ENCODE measurements around the gene SCN5A. TPM values are rescaled to one million over a fixed set of nuclear protein-coding genes. Genes with fewer than 3 reads are reported as not detected.

The SCN5A gene
- total RNA-seq = 100 to 1,000 TPM; 115 to 191 TPM
- long read RNA-seq, partial matches to known transcripts = 219 of 234 reads
- long read RNA-seq, other reads (novel, unspliced or antisense) = 15 of 234 reads

DNA sequence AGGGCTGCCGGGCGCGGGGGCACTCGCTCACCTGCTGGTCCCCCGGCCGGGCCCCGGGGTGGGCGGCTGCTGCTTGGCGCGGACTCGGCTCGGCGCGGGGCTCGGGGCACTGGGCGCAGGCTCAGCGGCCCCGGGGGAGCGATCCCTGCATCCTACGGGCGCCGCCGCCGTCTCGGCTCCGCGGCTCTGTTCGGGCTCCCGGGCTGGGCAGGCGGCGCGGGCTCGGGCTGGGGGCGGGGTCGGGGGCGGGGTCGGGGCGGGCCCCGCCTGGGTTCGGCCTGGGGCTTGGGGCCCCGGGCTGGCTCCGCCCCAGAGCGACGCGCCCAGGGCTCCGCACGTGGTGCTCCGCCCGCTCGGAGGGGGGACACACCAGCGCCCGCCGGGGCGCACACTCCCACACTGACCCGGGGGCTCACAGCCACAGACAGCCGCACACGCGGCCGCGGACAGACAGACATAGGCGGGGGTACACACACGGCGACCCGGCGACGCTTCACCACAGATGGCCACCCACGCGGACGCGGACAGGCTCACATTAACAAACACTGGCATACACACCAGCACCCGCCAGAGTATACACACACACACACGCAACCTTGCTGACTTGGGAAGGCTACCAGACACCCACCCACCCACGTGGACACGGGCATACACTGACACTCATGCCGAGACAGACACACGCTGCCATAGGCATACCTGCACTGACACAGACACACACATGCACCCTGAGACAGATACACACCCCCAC, at the start of gene SCN5A:
Gene SCN5A, minus strand, starts transcription at position 188 of the 748 bp plus-strand sequence. CDS start 16,380 bp downstream, outside the sequence.
- DNase-seq (peak; percentile 67), ATAC-seq (peak; percentile 82 to 85)
- intact Hi-C loops (cut with DNase I) = loop anchor here (2.0 to 10.0 kb wide), 5 partner anchors 67 to 155 kb away; partner anchors contain the start of gene EXOG (in 1 of the 2)

DNA sequence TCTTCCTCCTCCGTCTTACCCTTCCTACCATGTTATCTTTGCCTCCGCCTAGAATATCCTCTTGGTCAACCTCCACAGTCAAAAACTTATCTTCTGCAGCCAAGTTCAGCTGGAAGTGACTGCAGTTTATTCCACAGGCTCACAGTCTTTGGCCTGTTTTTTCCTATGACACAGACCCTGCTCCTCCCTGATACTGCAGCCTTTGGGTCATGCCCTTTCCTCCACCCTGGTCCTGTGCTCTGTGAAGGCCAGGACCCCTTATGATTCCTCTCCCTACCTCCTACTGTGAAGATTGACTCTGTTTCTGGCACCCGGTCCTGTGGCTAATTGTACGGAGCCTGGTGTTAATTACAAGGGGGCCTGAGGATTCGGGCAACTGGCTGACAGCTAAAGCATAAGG, 49.3 kb upstream of the SCN5A start:
- ATAC-seq = peak in 1 of 2 donors; percentile 42
- intact Hi-C loops (cut with DNase I) = no loop called here
- no peak for DNase-seq

DNA sequence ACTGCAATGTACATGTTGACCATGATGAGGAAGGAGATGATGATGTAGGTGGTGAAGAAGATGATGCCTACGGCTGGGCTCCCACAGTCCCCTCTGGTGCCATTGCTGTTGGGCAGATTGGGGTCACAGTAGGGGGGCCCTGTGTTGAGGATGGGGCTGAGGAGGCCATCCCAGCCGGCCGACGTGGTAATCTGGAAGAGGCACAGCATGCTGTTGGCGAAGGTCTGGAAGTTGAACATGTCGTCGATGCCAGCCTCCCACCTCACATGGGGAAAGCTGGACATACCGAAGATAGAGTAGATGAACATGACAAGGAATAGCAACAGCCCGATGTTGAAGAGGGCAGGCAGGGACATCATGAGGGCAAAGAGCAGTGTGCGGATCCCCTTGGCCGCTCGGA, 48.6 kb upstream of the SCN5A start:
- intact Hi-C loops (cut with DNase I) = no loop called here
- no peak for DNase-seq
- no peak for ATAC-seq

DNA sequence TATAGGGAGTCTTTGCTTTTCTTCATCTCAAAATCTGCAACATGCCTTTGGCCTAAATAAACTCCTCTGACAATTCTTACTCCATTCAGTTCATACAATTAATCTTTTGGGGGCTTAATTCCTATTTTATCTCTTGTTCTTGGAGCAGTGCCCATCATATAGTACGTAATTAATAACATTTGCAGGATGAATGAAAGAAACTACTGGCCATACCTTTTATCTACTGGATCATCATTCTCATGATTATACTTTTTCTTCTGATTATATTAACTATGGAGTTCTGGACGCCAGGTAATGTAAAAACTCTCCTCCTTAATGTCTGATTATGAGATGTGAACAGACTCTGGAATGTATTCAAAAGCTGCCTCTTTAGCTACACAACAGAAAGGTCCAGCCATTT, 46.5 kb upstream of the SCN5A start:
- ATAC-seq (no peak), DNase-seq (no peak)
- intact Hi-C loops (cut with DNase I) = no loop called here

DNA sequence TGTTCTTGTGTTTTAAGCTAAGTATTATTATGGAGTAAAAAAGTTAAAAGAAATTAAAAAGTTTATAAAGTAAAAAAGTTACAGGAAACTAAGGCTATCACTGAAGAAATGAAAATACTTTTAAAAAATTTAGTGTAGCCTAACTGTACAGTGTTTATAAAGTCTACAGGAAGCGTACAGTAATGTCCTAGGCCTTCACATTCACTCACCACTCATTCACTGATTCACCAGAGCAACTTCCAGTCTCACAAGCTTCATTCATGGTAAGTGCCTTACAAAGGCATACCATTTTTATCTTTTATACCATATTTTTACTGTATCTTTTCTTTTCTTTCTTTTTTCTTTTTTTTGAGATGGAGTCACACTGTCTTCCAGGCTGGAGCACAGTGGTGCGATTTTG, 40.7 kb upstream of the SCN5A start:
- intact Hi-C loops (cut with DNase I) = no loop called here
- no peak for DNase-seq
- ATAC-seq = no peak

DNA sequence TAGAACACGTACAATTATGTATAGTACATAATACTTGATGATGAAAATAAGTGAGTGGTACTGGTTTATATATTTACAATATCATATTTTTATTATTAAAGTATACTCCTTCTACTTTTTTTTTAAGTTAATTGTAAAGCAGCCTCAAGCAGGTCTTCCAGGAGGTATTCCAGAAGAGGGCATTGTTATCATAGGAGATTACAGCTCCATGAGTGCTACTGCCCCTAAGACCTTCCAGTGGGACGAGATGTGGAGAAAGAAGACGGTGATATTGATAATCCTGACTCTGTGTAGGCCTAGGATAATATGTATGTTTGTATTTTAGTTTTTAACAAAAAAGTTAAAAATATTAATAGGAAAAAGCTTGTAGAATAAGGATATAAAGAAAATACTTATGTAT, 40.3 kb upstream of the SCN5A start:
- intact Hi-C loops (cut with DNase I) = loop anchor here (10.0 kb wide), 1 partner anchor 155 kb away; no protein-coding TSS in a partner anchor
- ATAC-seq (no peak), DNase-seq (no peak)

DNA sequence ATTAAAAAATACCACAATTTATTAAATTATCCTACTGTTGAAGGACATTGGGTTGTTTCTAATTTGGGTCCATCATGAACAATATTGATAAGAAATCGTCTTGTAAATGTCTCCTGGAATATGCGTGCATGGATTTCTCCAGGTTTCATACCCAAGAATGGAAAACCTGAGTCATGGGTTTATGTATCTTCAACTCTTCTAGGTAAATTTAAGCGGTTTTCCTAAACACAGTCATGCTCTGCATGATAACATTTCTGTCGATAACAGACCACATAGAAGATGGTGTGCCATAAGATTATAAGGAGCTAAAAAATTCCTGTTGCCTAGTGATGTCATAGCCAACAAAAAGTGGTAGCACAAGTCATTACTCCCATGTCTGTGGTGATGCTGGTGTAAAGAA, 39.9 kb upstream of the SCN5A start:
- ATAC-seq (no peak), DNase-seq (no peak)
- intact Hi-C loops (cut with DNase I) = loop anchor here (10.0 kb wide), 1 partner anchor 155 kb away; no protein-coding TSS in a partner anchor

DNA sequence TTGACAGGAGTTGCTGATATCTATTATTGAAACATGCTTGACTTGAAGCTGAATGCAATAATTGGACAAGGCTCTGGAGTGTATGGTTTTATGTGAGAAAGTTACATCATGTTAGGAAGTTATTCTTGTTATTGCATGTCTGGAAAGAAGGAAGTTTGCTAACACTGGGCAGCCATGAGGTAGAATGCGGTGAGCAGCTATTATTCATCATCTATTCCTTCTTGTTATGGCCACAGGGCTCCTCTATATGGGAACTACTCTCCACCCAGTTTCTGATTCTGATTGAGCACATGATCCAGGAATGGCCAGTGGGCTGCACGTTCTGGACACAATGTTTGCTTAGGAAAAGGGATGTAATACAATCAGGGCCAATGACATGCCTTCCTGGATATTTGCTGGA, 37.8 kb upstream of the SCN5A start:
- no peak for ATAC-seq
- intact Hi-C loops (cut with DNase I) = loop anchor here (10.0 kb wide), 1 partner anchor 157 kb away; no protein-coding TSS in a partner anchor
- no peak for DNase-seq

DNA sequence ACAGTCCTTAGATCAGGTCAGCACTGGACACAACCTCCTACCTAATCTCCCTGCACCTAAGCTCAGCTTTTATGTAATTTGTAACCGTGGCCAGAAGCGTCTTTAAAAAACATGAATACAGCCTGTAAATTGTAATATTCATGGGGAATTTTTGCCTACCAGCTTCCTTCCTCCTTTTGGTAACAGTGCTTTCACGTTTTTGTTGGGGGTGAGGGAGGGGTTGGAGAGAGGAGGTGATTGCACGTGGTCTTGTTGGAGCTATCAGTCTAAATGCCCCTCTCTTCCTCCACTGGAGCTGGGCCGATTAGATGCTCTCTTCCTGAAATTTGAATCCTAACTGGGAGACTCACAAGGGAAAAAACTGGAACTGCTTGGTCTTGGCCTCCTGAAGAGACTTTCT, 35.1 kb upstream of the SCN5A start:
- ATAC-seq = no peak
- no peak for DNase-seq
- intact Hi-C loops (cut with DNase I) = loop anchor here (10.0 kb wide), 1 partner anchor 160 kb away; no protein-coding TSS in a partner anchor

DNA sequence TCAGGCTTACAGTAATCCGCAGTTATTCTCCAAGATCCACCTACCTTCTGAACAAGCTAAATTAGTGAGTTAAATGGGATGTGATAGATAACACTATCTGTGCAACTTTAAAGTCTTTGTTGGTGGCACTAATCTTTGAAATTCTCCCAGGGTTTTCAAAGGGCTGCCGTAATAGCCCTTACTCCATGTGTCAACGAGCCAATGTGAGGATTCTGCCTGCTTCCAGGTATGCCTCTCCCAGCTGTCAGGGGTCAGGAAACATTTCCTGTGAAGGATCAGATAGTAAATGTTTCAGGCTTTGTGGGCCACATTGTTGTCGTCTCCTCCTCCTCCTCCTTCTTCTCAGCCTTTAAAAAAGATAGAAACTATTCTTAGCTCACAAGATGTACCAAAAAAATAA, 20.2 kb upstream of the SCN5A start:
- intact Hi-C loops (cut with DNase I) = no loop called here

DNA sequence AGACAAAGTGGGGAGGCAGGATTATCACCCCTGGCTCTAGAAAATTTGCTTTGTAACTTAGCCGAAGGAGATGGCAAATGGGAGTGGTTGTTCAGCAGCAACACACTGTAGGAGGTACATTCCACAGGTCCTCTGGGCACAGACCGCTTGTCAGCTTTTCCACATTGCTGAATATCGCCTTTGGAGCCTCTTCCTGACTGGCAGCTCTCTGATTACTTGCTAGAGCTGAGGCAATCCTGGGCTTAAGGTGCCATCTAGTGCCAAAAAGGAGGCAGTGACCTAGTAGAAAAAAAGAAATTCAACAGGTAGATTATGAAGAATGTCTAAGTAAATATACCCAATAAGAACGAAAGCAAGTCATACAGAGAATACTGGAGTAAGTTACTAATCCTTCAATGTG, 13.1 kb upstream of the SCN5A start:
- DNase-seq (no peak), ATAC-seq (no peak)
- intact Hi-C loops (cut with DNase I) = no loop called here

More for the DNA sequence above, 20.2 kb upstream of the SCN5A start:
- DNase-seq (no peak), ATAC-seq (no peak)

DNA sequence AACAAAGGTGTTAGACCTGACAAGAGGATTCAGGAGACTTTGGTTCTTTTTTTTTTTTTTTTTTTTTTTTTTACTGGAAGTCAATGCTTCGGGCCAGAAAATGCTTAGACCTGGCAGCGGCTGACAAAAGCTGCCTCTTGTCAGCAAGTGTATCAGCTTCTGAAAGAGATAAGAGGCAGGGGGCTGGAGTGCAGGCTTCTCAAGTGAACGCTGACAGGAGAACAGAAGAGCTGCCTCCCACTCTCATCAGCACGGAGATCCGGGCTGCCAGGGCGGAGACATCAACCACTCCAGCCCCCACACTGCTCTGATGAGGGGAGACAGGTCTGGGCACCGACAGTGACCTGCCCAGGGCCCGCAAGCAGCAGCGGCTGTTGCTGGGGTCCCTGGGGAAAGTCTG, 9.4 kb upstream of the SCN5A start:
- peak in 1 of 2 donors; percentile 75 for ATAC-seq
- intact Hi-C loops (cut with DNase I) = loop anchor here (5.0 to 10.0 kb wide), 2 partner anchors 164 to 183 kb away; partner anchors contain the start of gene EXOG (in 1 of the 2)
- no peak for DNase-seq

DNA sequence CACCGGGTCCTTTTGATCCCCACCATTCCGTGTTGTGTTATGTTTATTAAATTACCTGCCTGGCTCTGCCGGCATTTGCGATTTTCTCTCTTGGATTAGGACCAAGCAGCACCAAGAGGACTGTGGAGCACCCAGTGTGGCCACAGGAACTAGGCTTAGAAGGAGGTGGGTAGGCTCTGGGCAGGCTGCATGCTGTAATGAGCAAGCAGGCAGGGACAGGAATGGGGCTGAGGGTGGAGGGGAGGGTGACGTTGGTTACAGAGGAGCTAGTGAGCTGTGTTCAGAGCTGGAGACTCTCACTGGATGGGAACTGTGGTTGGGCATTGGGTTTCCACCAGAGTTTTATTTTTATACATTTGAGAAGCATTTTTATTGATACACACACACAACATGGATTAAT, 7.9 kb upstream of the SCN5A start:
- ATAC-seq (no peak), DNase-seq (no peak)
- intact Hi-C loops (cut with DNase I) = loop anchor here (5.0 to 10.0 kb wide), 2 partner anchors 163 to 185 kb away; partner anchors contain the start of gene EXOG (in 1 of the 2)

DNA sequence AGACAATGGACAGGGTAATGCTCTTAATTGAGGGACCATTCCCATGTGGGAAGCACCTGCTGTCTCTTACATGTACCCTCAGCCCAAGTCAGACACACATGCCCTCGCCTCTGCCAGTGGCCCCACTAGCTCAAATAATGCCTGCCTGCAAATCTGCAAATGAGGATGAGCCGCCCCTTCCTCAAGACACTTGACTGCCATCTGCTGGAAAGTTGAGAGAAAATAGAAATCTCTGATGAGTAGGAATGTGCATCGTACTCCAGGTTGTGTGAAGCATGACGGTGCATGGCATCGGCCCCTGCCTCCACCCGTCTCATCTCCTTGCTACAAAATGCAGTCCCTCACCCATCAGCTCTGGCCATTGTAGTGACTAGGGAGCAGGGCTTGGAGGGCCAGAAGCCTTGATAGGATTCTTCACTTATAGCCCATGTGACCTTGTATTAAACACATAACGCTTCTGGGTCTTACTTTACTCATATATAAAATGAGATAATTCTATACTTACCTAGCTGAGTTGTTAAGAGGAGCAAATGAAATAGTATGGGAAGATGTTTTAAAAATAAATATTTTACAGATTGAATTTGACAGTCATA, 6.3 kb upstream of the SCN5A start:
- intact Hi-C loops (cut with DNase I) = loop anchor here (5.0 to 10.0 kb wide), 2 partner anchors 161 to 186 kb away; partner anchors contain the start of gene EXOG (in 1 of the 2)
- peak in 1 of 2 donors; percentile 32 for ATAC-seq
- DNase-seq = no peak

DNA sequence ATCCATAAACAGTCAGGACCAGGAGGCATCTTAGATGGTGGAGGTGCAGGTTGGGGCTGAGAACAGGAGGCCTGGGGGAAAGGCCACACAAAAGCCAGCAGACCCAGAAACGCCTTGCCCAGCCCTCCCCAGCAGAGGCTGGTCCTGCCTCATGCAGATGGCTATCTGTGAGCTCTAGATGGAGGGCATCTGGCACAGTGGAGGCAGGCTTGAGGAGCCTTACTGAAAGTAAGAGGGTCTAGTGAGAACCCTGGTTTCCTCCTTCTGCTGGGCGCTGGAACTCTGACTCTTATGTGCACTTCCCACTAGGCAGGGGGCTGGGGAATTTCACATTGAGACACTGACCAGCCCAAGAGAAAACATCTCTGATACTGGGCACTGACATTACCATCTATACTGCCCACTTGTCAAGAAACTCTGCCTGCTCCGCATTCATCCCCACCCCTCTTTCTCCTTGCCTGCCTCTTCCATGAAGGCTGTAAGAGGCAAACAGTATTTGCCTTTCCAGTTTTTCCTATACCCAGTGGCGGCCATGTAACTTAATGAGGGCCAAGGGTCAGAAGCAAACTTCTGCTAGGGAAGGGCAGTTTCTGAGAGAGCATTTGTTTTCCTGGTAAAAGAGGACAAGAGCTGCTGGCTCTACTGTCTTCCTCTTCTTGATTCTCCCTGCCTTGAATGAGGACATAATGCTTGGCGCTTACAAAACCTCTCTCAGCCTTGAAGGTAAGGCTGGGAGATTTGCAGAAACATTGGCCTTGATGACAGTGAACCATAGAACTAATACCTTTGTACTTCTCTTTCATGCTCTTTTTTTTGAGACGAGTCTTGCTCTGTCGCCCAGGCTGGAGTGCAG, 4.4 kb upstream of the SCN5A start:
- intact Hi-C loops (cut with DNase I) = loop anchor here in 1 of 2 donors (10.0 kb wide), 1 partner anchor 159 kb away; the partner anchor contains the start of gene EXOG
- no peak for ATAC-seq
- no peak for DNase-seq

DNA sequence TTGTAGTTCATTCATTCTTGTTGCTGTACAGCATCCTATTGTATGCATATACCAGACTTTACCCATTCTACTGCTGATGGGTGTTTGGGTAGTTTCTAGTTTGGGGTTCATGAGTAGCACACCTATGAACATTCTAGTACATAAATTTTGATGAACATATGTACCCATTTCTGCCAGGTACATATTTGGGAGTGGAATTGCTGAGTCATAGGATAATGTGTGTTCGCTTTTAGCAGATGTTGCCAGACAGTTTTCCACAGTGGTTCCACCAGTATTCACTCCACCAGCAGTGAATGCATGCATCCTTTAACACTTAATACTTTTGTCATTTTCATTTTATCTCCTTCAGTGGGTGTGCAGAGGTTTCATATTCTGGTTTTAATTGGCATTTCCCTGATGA, 3.4 kb upstream of the SCN5A start:
- intact Hi-C loops (cut with DNase I) = loop anchor here in 1 of 2 donors (10.0 kb wide), 1 partner anchor 158 kb away; the partner anchor contains the start of gene EXOG
- no peak for DNase-seq
- ATAC-seq = no peak

DNA sequence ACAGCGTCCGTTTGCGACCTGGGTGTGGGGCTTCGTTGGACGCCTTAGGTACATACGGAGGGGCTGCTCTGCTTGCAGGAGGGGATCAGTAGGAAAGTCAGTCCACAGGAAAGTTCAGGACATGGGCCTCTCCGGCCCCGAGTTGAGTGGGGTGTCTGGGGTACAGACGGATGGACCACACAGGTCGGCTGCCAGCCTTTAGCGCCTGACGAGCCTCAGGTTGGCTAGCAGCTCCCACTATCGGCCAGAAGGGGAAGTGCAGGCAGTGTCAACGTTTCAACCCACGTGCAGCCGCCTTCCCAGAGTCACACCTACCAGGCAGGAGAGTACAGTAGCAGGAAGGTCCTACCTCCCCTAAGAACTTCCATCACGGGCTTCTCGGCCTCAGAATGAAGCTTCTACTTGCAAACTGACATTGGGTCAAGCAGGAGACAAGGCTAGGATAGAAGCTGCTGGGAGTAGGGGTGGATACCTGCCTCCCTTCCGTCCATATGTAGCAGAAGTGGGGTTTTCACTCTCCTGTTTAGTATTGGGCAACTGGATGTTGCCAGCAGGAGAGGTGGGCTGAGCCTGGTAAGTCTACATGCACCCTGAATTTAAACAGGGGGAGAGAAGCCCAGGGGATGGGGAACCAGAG, 1.8 kb upstream of the SCN5A start:
- intact Hi-C loops (cut with DNase I) = loop anchor here (2.0 to 10.0 kb wide), 3 partner anchors 130 to 156 kb away; partner anchors contain the start of gene EXOG (in 1 of the 2)
- ATAC-seq (peak; percentile 24 to 48), DNase-seq (peak; percentile 75)

DNA sequence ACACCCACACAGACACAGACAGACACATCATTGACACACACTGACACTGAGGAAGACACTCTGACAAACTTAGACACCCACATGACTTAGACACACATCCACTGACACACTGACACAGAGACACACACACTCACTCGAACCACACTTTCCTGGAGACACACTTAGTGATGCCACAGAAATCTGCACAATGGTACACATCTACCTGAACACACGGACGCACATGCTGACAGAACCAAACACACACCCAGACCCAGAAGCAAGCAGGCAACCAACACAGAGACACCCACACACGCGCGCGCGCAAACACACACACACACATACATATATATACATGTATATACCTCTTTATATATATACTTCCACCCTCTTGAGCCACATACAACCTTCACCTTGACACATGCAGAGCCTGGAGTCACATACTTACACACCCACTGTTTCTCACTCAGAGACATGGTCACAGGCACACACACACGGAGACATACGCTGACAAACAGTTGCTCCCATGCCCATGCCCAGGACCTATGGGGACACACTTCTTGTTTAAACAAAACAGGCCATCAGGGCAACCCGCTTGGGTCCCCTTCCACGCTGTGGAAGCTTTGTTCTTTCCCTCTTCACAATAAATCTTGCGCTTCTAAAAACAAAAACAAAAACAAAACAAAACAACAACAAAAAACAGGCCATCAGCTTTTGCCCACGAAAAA, 913 bp upstream of the SCN5A start:
- intact Hi-C loops (cut with DNase I) = loop anchor here (2.0 to 10.0 kb wide), 3 partner anchors 130 to 156 kb away; partner anchors contain the start of gene EXOG (in 1 of the 2)
- ATAC-seq = no peak
- DNase-seq = no peak

Measured in left cardiac atrium (tissue), 4 donors.